HepG2 (cell line): ENCODE measurements around the gene HACE1. TPM values are rescaled to one million over a fixed set of nuclear protein-coding genes. Genes with fewer than 3 reads are reported as not detected.

Experiments
- CEBPG ChIP-seq: IDR thresholded peaks from 2 replicates; pipeline ENCODE4 v1.6.1; 2016
- FOXA3 ChIP-seq: IDR thresholded peaks from 2 replicates; pipeline ENCODE4 v1.6.1; 2016; ENCODE audit warnings: missing genetic modification reagents, missing compliant biosample characterization
- HMGA1 ChIP-seq: sonication (generic); formaldehyde crosslinking; conservative IDR thresholded peaks from 2 replicates; pipeline ENCODE4 v1.4.0; 2020; ENCODE audit warnings: missing genetic modification reagents
- MTA1 ChIP-seq: sonication (generic); formaldehyde crosslinking; IDR thresholded peaks from 2 replicates; pipeline ENCODE4 v1.4.0; 2020; ENCODE audit warnings: missing genetic modification reagents, mild to moderate bottlenecking, borderline replicate concordance
- NFE2L2 ChIP-seq: fragments of 150-350 bp; IDR thresholded peaks from 2 replicates; pipeline ENCODE4 v1.6.1; 2014; ENCODE audit warnings: low read length
- NFKB2 ChIP-seq: sonication (generic); formaldehyde crosslinking; IDR thresholded peaks from 2 replicates; pipeline ENCODE4 v1.4.0; 2020; ENCODE audit warnings: missing genetic modification reagents, borderline replicate concordance
- NKX3-1 ChIP-seq: sonication (generic); formaldehyde crosslinking; IDR thresholded peaks from 2 replicates; pipeline ENCODE4 v1.5.0; 2020; ENCODE audit warnings: missing genetic modification reagents
- PBX2 ChIP-seq: IDR thresholded peaks from 2 replicates; pipeline ENCODE4 v1.6.1; 2016; ENCODE audit warnings: control low read depth
- PREB ChIP-seq: sonication (generic); formaldehyde crosslinking; IDR thresholded peaks from 2 replicates; pipeline ENCODE4 v1.4.0; 2020; ENCODE audit warnings: missing genetic modification reagents
- RFXAP ChIP-seq: sonication (generic); formaldehyde crosslinking; IDR thresholded peaks from 2 replicates; pipeline ENCODE4 v1.4.0; 2020; ENCODE audit warnings: missing genetic modification reagents, borderline replicate concordance
- SRF ChIP-seq: IDR thresholded peaks from 2 replicates; pipeline ENCODE4 v1.6.1; 2011; ENCODE audit warnings: mild to moderate bottlenecking, low read depth, low read length, moderate library complexity
- SRSF4 ChIP-seq: fragments of 200-400 bp; formaldehyde crosslinking; IDR thresholded peaks from one replicate; pipeline ENCODE4 v1.6.1; 2018; ENCODE audit warnings: mild to moderate bottlenecking, low read depth, low read length, moderate library complexity; ENCODE audit not compliant: poor library complexity, severe bottlenecking
- SRY ChIP-seq: sonication (generic); formaldehyde crosslinking; IDR thresholded peaks from 2 replicates; pipeline ENCODE4 v1.8.0; 2022; ENCODE audit warnings: mild to moderate bottlenecking, missing genetic modification reagents
- TARDBP ChIP-seq: sonication (generic); formaldehyde crosslinking; IDR thresholded peaks from 2 replicates; pipeline ENCODE4 v1.8.0; 2022; ENCODE audit warnings: mild to moderate bottlenecking, missing genetic modification reagents
- TEF ChIP-seq: sonication (generic); formaldehyde crosslinking; IDR thresholded peaks from 2 replicates; pipeline ENCODE4 v1.5.0; 2020; ENCODE audit warnings: missing genetic modification reagents
- THAP8 ChIP-seq: sonication (generic); formaldehyde crosslinking; IDR thresholded peaks from 2 replicates; pipeline ENCODE4 v1.5.1; 2020; ENCODE audit warnings: missing genetic modification reagents, mild to moderate bottlenecking, borderline replicate concordance
- ZFP62 ChIP-seq: sonication (generic); formaldehyde crosslinking; IDR thresholded peaks from 2 replicates; pipeline ENCODE4 v1.4.0; 2020; ENCODE audit warnings: missing genetic modification reagents
- ZGPAT ChIP-seq: IDR thresholded peaks from 2 replicates; pipeline ENCODE4 v1.6.1; 2016; ENCODE audit warnings: mild to moderate bottlenecking
- ZNF20 ChIP-seq: sonication (generic); formaldehyde crosslinking; IDR thresholded peaks from 2 replicates; pipeline ENCODE4 v1.4.0; 2020; ENCODE audit warnings: mild to moderate bottlenecking, moderate library complexity, missing genetic modification reagents
- ZNF556 ChIP-seq: sonication (generic); formaldehyde crosslinking; IDR thresholded peaks from 2 replicates; pipeline ENCODE4 v1.4.0; 2020; ENCODE audit warnings: mild to moderate bottlenecking, missing genetic modification reagents, borderline replicate concordance
- ZNF562 ChIP-seq: sonication (generic); formaldehyde crosslinking; IDR thresholded peaks from 2 replicates; pipeline ENCODE4 v1.8.0; 2022; ENCODE audit warnings: missing genetic modification reagents, borderline replicate concordance
- ZNF580 ChIP-seq: IDR thresholded peaks from 2 replicates; pipeline ENCODE4 v1.6.1; 2016; ENCODE audit warnings: low read depth, borderline replicate concordance
- ZNF660 ChIP-seq: sonication (generic); formaldehyde crosslinking; IDR thresholded peaks from 2 replicates; pipeline ENCODE4 v1.5.1; 2020; ENCODE audit warnings: mild to moderate bottlenecking, low read depth, missing genetic modification reagents, borderline replicate concordance
- ZNF747 ChIP-seq: sonication (generic); formaldehyde crosslinking; IDR thresholded peaks from 2 replicates; pipeline ENCODE4 v1.8.1; 2023; ENCODE audit warnings: missing genetic modification reagents, mild to moderate bottlenecking, borderline replicate concordance
- polyA plus RNA-seq, 8 experiments: library from polyadenylated mRNA; depleted of rRNA in 3 of 8; stranded (reverse) in 7 of 8; unstranded in 1 of 8; fragments of >200 nt; fragmentation: Illumina TruSeq in 4 of 8; extraction: Trizol in 4 of 8; gene quantifications; 2 replicates each; pipeline versions ENCODE4 v1.2.1 to v1.2.3, GENCODE V29; 2011 to 2016; ENCODE audit warnings: low read depth in 4 of 8, missing spikeins in 1 of 8, mixed read lengths in 1 of 8; ENCODE audit not compliant: insufficient read depth in 1 of 8
- total RNA-seq, 5 experiments: library from RNA; depleted of rRNA; stranded (reverse); fragments of >200 nt; fragmentation: Illumina TruSeq; extraction: Trizol; gene quantifications; 2 replicates each; pipeline ENCODE4 v1.2.3, GENCODE V29; 2016; ENCODE audit warnings: low read depth in 1 of 5

Gene HACE1
- total and polyA plus RNA-seq, 2 of the 13 experiments (the other 11 are each of a cell fraction or from before 2014, with no cell fraction given), result 8.9 to 11.4 TPM

- TF ChIP-seq SRF (no peak), RFXAP (peak; percentile 80; the same call in 1 of the 2 replicates), TARDBP (0 out of 2 replicates have a peak, but pooled peaks have one; percentile 31), SRSF4 (no peak), NFKB2 (peak; percentile 76; the same call in 1 of the 2 replicates), TEF (no peak), FOXA3 (peak; percentile 48), HMGA1 (no peak), ZNF580 (peak; percentile 75; the same call in 1 of the 2 replicates), ZNF747 (CRISPR knock-in tag) (no peak), CEBPG (CRISPR knock-in tag) (no peak; the same call in 1 of the 2 replicates), SRY (peak; percentile 88; the same call in 1 of the 2 replicates), ZGPAT (peak; percentile 90), NFE2L2 (no peak), PREB (CRISPR knock-in tag) (no peak), THAP8 (CRISPR knock-in tag) (no peak), NKX3-1 (CRISPR knock-in tag) (peak; percentile 79; the same call in 1 of the 2 replicates), ZNF660 (CRISPR knock-in tag) (no peak), MTA1 (CRISPR knock-in tag) (peak; percentile 85; the same call in 1 of the 2 replicates), ZNF562 (CRISPR knock-in tag) (no peak), ZNF20 (CRISPR knock-in tag) (no peak), PBX2 (CRISPR knock-in tag) (no peak), ZNF556 (CRISPR knock-in tag) (peak; percentile 38; the same call in 1 of the 2 replicates), ZFP62 (CRISPR knock-in tag) (no peak)
Measured at GRCh38 chr6:104859225-104860146, at the start of gene HACE1 (continued).
